ENCODE results near the gene FAM234A.

GRCh38 chr16:260326-260725, 25.7 kb downstream of the FAM234A start:
- TF ChIP-seq, protein P1, sequence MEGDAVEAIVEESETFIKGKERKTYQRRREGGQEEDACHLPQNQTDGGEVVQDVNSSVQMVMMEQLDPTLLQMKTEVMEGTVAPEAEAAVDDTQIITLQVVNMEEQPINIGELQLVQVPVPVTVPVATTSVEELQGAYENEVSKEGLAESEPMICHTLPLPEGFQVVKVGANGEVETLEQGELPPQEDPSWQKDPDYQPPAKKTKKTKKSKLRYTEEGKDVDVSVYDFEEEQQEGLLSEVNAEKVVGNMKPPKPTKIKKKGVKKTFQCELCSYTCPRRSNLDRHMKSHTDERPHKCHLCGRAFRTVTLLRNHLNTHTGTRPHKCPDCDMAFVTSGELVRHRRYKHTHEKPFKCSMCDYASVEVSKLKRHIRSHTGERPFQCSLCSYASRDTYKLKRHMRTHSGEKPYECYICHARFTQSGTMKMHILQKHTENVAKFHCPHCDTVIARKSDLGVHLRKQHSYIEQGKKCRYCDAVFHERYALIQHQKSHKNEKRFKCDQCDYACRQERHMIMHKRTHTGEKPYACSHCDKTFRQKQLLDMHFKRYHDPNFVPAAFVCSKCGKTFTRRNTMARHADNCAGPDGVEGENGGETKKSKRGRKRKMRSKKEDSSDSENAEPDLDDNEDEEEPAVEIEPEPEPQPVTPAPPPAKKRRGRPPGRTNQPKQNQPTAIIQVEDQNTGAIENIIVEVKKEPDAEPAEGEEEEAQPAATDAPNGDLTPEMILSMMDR (conservative IDR thresholded peaks at IDR 0.05; ENCODE audit: low read depth, low read length) = no peak
- no peak for TF ChIP-seq EZH2 (IDR thresholded peaks at IDR 0.05; ENCODE audit: borderline replicate concordance, low read depth, low read length, poor library complexity, severe bottlenecking)

Data from A673 (cell line).